ENCODE measurements around the gene VPS25.
"Not testable (repeated sequence)": the region's sequence is repeated elsewhere in the genome, so short reads cannot be mapped to it uniquely, and the experiment has no call there.

The VPS25 gene

GRCh38 chr17:42773290-42774035, at the start of gene VPS25:
TSS of gene VPS25 (plus strand) at chr17:42773449. CDS start at chr17:42773476, 27 bp downstream.
- H3K4me3 ChIP-seq (ENCODE audit: low read length): peak within 1 kb of the TSS; percentile 98
- peak; percentile 87 for DNase-seq (ENCODE audit: low read depth)
- TF ChIP-seq, protein P1, sequence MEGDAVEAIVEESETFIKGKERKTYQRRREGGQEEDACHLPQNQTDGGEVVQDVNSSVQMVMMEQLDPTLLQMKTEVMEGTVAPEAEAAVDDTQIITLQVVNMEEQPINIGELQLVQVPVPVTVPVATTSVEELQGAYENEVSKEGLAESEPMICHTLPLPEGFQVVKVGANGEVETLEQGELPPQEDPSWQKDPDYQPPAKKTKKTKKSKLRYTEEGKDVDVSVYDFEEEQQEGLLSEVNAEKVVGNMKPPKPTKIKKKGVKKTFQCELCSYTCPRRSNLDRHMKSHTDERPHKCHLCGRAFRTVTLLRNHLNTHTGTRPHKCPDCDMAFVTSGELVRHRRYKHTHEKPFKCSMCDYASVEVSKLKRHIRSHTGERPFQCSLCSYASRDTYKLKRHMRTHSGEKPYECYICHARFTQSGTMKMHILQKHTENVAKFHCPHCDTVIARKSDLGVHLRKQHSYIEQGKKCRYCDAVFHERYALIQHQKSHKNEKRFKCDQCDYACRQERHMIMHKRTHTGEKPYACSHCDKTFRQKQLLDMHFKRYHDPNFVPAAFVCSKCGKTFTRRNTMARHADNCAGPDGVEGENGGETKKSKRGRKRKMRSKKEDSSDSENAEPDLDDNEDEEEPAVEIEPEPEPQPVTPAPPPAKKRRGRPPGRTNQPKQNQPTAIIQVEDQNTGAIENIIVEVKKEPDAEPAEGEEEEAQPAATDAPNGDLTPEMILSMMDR (IDR thresholded peaks at IDR 0.05; ENCODE audit: insufficient read depth, low read depth, low read length, missing control alignments): peak; percentile 29

DNA sequence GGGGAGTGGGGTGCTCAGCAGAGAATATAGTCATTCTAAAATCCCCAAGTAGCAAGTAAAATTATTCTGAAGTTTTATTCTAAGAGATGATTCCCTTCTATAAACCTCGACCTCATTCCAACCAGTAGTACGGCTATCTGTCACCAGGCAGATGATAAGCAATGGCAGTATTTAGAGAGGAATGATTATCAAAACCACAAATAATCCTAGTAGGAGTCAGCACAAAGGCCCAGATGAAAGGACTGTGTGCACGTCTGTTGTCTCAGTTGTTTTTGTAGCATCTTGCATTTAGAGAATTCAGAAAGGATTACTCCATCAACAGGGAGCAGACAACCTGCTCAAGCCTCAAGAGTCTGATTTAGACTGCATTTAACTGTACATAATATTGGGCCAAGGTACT, 49.6 kb upstream of the VPS25 start:
- H3K4me3 ChIP-seq (ENCODE audit: low read length): no peak overlapping the region
- no peak for DNase-seq (ENCODE audit: low read depth)
- TF ChIP-seq, protein P1 (IDR thresholded peaks at IDR 0.05; ENCODE audit: insufficient read depth, low read depth, low read length, missing control alignments): no peak

- no peak for DNase-seq (ENCODE audit: low read depth)
- TF ChIP-seq, protein P1 (IDR thresholded peaks at IDR 0.05; ENCODE audit: insufficient read depth, low read depth, low read length, missing control alignments): no peak
- H3K4me3 ChIP-seq (ENCODE audit: low read length): no peak overlapping the region
Measured at GRCh38 chr17:42725143-42725542, 48.1 kb upstream of the VPS25 start.

DNA sequence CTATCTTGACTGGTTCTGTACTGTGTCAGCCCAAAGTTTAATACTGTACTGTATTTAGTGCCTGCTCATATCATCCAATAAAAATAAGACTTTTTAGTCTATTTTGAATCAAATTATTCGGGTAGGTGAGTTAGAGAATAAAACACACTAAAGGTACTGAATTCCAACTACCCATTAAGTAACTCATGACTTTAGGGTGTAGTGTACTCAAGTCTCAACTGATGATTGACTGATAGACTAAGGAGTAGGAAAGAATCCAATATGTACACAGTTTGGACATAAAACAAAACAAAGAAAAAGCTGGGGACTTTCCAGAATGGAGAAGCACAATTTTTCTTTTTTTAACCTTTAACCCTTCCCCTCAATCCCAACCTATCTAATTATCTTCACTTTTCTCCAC, 32.5 kb upstream of the VPS25 start:
- TF ChIP-seq, protein P1 (IDR thresholded peaks at IDR 0.05; ENCODE audit: insufficient read depth, low read depth, low read length, missing control alignments): no peak
- no peak overlapping the region for H3K4me3 ChIP-seq (ENCODE audit: low read length)
- no peak for DNase-seq (ENCODE audit: low read depth)

DNA sequence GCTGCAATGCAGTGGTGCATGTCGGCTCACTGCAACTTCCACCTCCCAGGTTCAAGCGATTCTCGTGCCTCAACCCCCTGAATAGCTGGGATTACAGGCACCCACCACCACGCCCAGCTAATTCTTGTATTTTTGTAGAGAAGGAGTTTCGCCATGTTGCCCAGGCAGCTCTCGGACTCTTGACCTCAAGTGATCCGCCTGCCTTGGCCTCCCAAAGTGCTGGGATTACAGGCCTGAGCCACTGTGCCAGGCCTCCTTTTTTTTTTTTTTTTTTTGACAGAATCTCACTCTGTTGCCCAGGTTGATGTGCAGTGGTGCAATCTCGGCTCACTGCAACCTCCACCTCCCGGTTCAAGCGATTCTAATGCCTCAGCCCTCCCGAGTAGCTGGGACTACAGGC, 30.3 kb upstream of the VPS25 start:
- DNase-seq (ENCODE audit: low read depth); H3K4me3 ChIP-seq (ENCODE audit: low read length): not testable (repeated sequence)

- TF ChIP-seq, protein P1 (IDR thresholded peaks at IDR 0.05; ENCODE audit: insufficient read depth, low read depth, low read length, missing control alignments): no peak
- peak overlapping the region; percentile 69 for H3K4me3 ChIP-seq (ENCODE audit: low read length)
- DNase-seq (ENCODE audit: low read depth): peak; percentile 16
Measured at GRCh38 chr17:42743595-42744282, 29.5 kb upstream of the VPS25 start.

DNA sequence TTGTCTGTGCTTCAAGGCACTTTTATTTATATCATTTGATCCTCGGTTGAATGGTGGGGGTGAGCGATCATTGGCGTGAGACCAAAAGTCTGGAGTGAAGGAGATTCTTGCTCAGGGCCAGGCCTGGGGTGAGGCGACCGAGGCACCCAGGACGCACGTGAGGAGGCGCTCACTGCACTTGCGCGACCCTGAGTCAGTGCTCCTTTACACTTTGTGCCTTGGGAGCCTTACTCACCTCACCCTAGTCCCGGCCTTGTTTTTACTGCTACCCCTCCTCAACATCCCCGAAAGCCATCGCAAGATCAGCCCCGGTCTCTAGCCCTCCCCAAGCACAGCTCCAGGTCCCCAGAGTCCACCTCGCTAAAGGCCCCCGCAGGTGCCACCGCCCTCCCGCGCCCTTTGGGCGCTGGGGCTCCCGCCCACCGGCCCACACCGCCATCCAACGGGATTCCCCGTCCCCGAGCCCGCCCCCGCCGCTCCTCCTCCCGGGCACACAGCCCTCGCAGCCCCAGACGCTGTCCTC, 28.9 kb upstream of the VPS25 start:
- peak; percentile 66 for DNase-seq (ENCODE audit: low read depth)
- peak overlapping the region; percentile 69 for H3K4me3 ChIP-seq (ENCODE audit: low read length)
- TF ChIP-seq, protein P1 (IDR thresholded peaks at IDR 0.05; ENCODE audit: insufficient read depth, low read depth, low read length, missing control alignments): no peak

Measured in epithelial cell of esophagus (primary cell).